Tibial nerve (tissue), 4 donors: ENCODE data around the gene SPATA13. TPM values are rescaled to one million over a fixed set of nuclear protein-coding genes. Genes with fewer than 3 reads are reported as not detected.

Source experiments
- DNase-seq, 2 donors: peaks; one replicate each; pipeline ENCODE4 v3.0.0-alpha.2; 2019; ENCODE audit warnings: low spot score in 2 of 2
- H3K27ac ChIP-seq, 4 donors: fragments of 200-600 bp; sonication (generic) in 3 of 4; one replicate each; pipeline ENCODE4 v1.5.1; 2017 to 2019; ENCODE audit warnings: mild to moderate bottlenecking in 1 of 4
- H3K27me3 ChIP-seq, 2 donors: fragments of 200-600 bp; sonication (generic) in 1 of 2; one replicate each; pipeline versions ENCODE4 v1.5.1 to v1.6.0; 2017 to 2019
- H3K36me3 ChIP-seq, 3 donors: fragments of 200-600 bp; sonication (generic); one replicate each; pipeline ENCODE4 v1.5.1; 2018 to 2019
- H3K4me1 ChIP-seq, 4 donors: fragments of 200-600 bp; sonication (generic) in 3 of 4; one replicate each; pipeline ENCODE4 v1.5.1; 2017 to 2019
- H3K4me3 ChIP-seq, 4 donors: fragments of 200-600 bp; sonication (generic) in 3 of 4; one replicate each; pipeline ENCODE4 v1.5.1; 2017 to 2019; ENCODE audit warnings: mild to moderate bottlenecking in 1 of 4, moderate library complexity in 1 of 4
- H3K9me3 ChIP-seq, 4 donors: fragments of 200-600 bp; sonication (generic) in 3 of 4; one replicate each; pipeline ENCODE4 v1.5.1; 2017 to 2019
- CTCF ChIP-seq, 5 experiments: fragments of 200-600 bp in 3 of 5; fragments of 450-650 bp in 2 of 5; sonication (generic) in 3 of 5; IDR thresholded peaks; one replicate each; pipeline ENCODE4 v1.5.1; 2016 to 2019; ENCODE audit warnings: antibody characterized with exemption in 5 of 5, mild to moderate bottlenecking in 3 of 5, moderate library complexity in 2 of 5
- EP300 ChIP-seq, 2 donors: sonication (generic); formaldehyde crosslinking; IDR thresholded peaks; one replicate each; pipeline ENCODE4 v1.6.1; 2017; ENCODE audit warnings: antibody characterized with exemption in 2 of 2, mild to moderate bottlenecking in 1 of 2
- POLR2A ChIP-seq, 2 donors: fragments of 450-650 bp; IDR thresholded peaks; one replicate each; pipeline ENCODE4 v1.6.1; 2017; ENCODE audit warnings: antibody characterized with exemption in 2 of 2, mild to moderate bottlenecking in 2 of 2, moderate library complexity in 2 of 2
- WGBS, 2 donors: methylation state at CpG; one replicate each; pipeline ENCODE4 v1.1.5; 2018; 5-methylcytosine and 5-hydroxymethylcytosine counted together
- small RNA-seq: library from RNA; depleted of rRNA; stranded (forward); fragments of <200 nt; gene quantifications from one replicate; pipeline ENCODE3, GENCODE V24; 2016
- total RNA-seq, 4 donors: library from RNA; depleted of rRNA; stranded (reverse); fragments of >200 nt; gene quantifications; one replicate each; pipeline ENCODE4 v1.1.0, GENCODE V29; 2016

The SPATA13 gene
- total RNA-seq, 4 donors from 2014 or later = 35.0 to 96.0 (median 51.7) TPM

- H3K4me3 ChIP-seq = no peak overlapping the region
- H3K27me3 ChIP-seq = no peaks in the 10 kb centered on the region
- WGBS, 2 donors = 71 to 80% methylated on average over 3 of the region's 3 CpGs
- H3K4me1 ChIP-seq = no peaks in the 10 kb centered on the region
- no peak overlapping the region for H3K27ac ChIP-seq
- no peaks in the 10 kb centered on the region for H3K36me3 ChIP-seq
- no peak for DNase-seq
- TF ChIP-seq EP300 (IDR thresholded peaks at IDR 0.05) (no peak), POLR2A (IDR thresholded peaks at IDR 0.05) (no peak), CTCF (IDR thresholded peaks at IDR 0.05) (no peak)
- peaks cover 0 to 3% (median 0%) of the 10 kb centered on the region in 4 donors for H3K9me3 ChIP-seq
Observed at GRCh38 chr13:24351423-24351822, 190.9 kb downstream of the SPATA13 start.

DNA sequence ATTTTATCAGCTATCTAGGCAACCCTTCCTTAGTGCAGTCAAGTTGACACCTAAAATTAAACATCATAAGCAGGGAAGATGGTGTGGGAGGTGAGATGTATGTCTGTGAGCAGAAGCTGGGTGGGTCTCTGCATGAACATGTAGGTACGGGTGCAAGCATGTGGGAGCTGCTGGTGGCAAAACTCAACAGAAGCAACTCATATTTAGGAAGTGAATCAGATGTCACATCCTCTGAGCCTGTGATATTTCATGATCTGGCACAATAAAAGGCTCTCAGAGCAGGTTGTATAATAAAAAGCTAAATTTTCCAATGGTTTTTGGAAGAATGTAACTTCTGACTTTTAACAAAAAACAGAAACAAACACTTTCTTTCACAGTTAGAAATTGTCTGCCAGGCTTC, 193.2 kb downstream of the SPATA13 start:
- no peak for DNase-seq
- Histone ChIP-seq H3K4me1 (no peaks in the 10 kb centered on the region), H3K9me3 (no peaks in the 10 kb centered on the region), H3K27ac (no peak overlapping the region), H3K4me3 (no peak overlapping the region), H3K36me3 (no peaks in the 10 kb centered on the region), H3K27me3 (no peaks in the 10 kb centered on the region)
- WGBS, 2 donors = 77 to 100% methylated on average over 1 of the region's 1 CpG
- TF ChIP-seq CTCF (IDR thresholded peaks at IDR 0.05) = no peak
- no peak for TF ChIP-seq POLR2A (IDR thresholded peaks at IDR 0.05)
- no peak for TF ChIP-seq EP300 (IDR thresholded peaks at IDR 0.05)

DNA sequence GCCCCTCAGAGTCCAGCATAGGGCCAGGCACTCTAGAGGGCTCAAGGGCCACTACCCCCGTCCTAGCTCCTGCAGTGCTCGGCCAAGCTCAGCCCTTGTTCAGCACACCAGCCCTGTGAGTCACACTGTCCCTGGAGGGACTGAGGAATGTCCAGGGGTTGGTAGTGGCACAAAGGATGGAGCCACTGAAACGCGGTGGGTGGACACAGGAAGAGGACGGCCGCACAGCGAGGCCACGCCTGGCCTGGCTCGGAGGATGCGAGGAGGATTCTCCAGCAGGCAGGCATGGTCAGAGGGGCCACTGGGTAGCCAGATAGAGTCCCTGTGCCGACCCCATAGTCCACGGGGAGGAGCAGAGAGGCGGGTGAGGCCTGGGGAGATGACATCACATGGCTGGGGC, 194.6 kb downstream of the SPATA13 start:
- no peaks in the 10 kb centered on the region for H3K36me3 ChIP-seq
- no peak overlapping the region for H3K4me3 ChIP-seq
- no peaks in the 10 kb centered on the region for H3K27me3 ChIP-seq
- TF ChIP-seq EP300 (IDR thresholded peaks at IDR 0.05) (no peak), POLR2A (IDR thresholded peaks at IDR 0.05) (no peak), CTCF (IDR thresholded peaks at IDR 0.05) (no peak)
- H3K9me3 ChIP-seq = no peaks in the 10 kb centered on the region
- no peaks in the 10 kb centered on the region for H3K4me1 ChIP-seq
- no peak for DNase-seq
- WGBS, 2 donors = 86 to 87% methylated on average over 13 of the region's 13 CpGs
- no peak overlapping the region for H3K27ac ChIP-seq

DNA sequence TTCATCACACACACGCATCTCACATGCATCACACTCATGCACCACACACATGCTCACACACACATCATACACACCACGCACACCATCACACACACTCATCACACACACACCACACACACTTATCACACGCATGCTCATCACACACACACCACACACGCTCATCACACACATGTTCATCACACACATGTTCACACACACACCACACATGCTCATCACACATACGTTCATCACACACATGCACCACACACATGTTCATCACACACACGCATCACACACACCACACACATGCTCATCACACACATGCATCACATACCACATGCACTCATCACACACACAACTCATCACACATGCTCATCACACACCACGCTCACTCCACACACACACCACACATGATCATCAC, 195.8 kb downstream of the SPATA13 start:
- H3K4me1 ChIP-seq = no peaks in the 10 kb centered on the region
- H3K27me3 ChIP-seq = no peaks in the 10 kb centered on the region
- no peaks in the 10 kb centered on the region for H3K36me3 ChIP-seq
- H3K27ac ChIP-seq = no peak overlapping the region
- DNase-seq = no peak
- TF ChIP-seq POLR2A (IDR thresholded peaks at IDR 0.05) (no peak), CTCF (IDR thresholded peaks at IDR 0.05) (no peak), EP300 (IDR thresholded peaks at IDR 0.05) (no peak)
- 85 to 87% methylated on average over 7 of the region's 7 CpGs for WGBS, 2 donors
- H3K9me3 ChIP-seq = no peaks in the 10 kb centered on the region
- H3K4me3 ChIP-seq = no peak overlapping the region

Small RNA genes lying within 50 kb of the gene (small RNA-seq; reads per million reads assigned to genes)
- gene MIR2276 = not detected

Other genes starting within 250 kb of the SPATA13 start
- gene C1QTNF9, start 148.9 kb downstream of the SPATA13 start, total RNA-seq = 1 to 10 TPM in 1 of 4 donors, under 1 TPM in 1, not detected in 2; 0.63 to 5.9 TPM